Measurements from ENCODE around the gene OR51B2. TPM values are rescaled to one million over a fixed set of nuclear protein-coding genes. Genes with fewer than 3 reads are reported as not detected.

Gene OR51B2
- total and polyA plus RNA-seq, 3 experiments from 2014 or later, result not detected

DNA sequence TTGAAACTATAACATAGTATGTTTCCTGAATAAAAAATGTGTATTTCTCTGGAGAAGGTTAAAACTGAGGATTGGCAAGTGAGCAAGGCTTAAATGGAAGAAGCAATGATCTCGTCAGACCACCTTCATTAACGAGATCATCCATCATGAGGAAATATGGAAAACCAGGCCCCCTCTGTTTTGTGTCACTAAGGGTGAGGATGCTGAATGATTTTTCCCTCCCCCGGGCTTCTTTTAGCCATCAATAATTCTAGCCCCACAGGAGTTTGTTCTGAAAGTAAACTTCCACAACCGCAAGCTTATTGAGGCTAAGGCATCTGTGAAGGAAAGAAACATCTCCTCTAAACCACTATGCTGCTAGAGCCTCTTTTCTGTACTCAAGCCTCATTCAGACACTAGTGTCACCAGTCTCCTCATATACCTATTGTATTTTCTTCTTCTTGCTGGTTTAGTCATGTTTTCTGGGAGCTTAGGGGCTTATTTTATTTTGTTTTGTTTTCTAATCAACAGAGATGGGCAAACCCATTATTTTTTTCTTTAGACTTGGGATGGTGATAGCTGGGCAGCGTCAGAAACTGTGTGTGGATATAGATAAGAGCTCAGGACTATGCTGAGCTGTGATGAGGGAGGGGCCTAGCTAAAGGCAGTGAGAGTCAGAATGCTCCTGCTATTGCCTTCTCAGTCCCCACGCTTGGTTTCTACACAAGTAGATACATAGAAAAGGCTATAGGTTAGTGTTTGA, 48.6 kb downstream of the OR51B2 start:
- peak overlapping the region; percentile 64 for H3K27ac ChIP-seq (ENCODE audit: low read depth, low read length)
- POLR2A ChIA-PET, result no interaction called here
- no peak for DNase-seq
- Mint-ChIP-seq H3K4me1 (no peaks in the 10 kb centered on the region), H3K27me3 (peaks cover 0 to 3% of the 10 kb centered on the region in 2 donors), H3K36me3 (no peaks in the 10 kb centered on the region), H3K27ac (no peak overlapping the region), H3K9me3 (no peaks in the 10 kb centered on the region), H3K4me3 (no peak overlapping the region)
- no peaks in the 10 kb centered on the region for H3K4me1 ChIP-seq (ENCODE audit: insufficient read depth, low read length)
- H3K36me3 ChIP-seq (ENCODE audit: insufficient read depth, low read length), result no peaks in the 10 kb centered on the region
- no peak overlapping the region for H3K4me3 ChIP-seq (ENCODE audit: low read length)
- H3K9me3 ChIP-seq (ENCODE audit: low read length), result no peaks in the 10 kb centered on the region
- no peaks in the 10 kb centered on the region for H3K27me3 ChIP-seq (ENCODE audit: insufficient read depth, low read length, poor library complexity, severe bottlenecking)
- CTCF ChIA-PET, result interaction anchor here (1.2 kb wide), 1 partner anchor 14 kb away, joined by 3 read pairs; no protein-coding TSS in a partner anchor

DNA sequence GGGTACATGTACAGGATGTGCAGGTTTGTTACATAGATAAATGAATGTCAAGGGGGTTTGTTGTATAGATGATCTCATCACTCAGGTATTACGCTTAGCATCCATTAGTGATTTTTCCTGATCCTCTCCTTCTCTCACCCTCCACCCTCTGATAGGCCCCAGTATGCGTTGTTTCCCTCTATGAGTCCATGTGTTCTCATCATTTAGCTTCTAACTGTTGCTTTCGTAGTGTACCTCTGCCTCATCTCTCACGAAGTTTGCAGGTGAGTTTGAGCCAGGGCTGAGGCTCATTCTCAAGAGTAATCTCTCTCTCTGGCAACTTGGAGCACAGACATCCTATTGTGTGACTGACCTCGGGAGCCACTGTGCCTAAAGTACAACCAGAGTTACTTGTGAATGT, 49.7 kb downstream of the OR51B2 start:
- Histone ChIP-seq H3K27me3 (ENCODE audit: insufficient read depth, low read length, poor library complexity, severe bottlenecking) (no peaks in the 10 kb centered on the region), H3K9me3 (ENCODE audit: low read length) (no peaks in the 10 kb centered on the region), H3K4me1 (ENCODE audit: insufficient read depth, low read length) (no peaks in the 10 kb centered on the region), H3K4me3 (ENCODE audit: low read length) (no peak overlapping the region), H3K27ac (ENCODE audit: low read depth, low read length) (peak overlapping the region; percentile 64), H3K36me3 (ENCODE audit: insufficient read depth, low read length) (no peaks in the 10 kb centered on the region)
- CTCF ChIA-PET, result no interaction called here
- no peak overlapping the region for H3K4me3 Mint-ChIP-seq
- peaks cover 0 to 3% (median 0%) of the 10 kb centered on the region in 5 donors for H3K9me3 Mint-ChIP-seq
- H3K27ac Mint-ChIP-seq, result no peak overlapping the region
- DNase-seq, result no peak
- POLR2A ChIA-PET, result no interaction called here
- H3K4me1 Mint-ChIP-seq, result no peaks in the 10 kb centered on the region
- no peaks in the 10 kb centered on the region for H3K36me3 Mint-ChIP-seq
- peaks cover 0 to 3% of the 10 kb centered on the region in 2 donors for H3K27me3 Mint-ChIP-seq

Other genes starting within 250 kb of the OR51B2 start
- gene OR52A5, start 185.9 kb downstream of the OR51B2 start, total RNA-seq, result not detected
- not detected for gene OR52A5, start 185.9 kb downstream of the OR51B2 start, polyA plus RNA-seq
- not detected for gene OR52A1, start 169.5 kb downstream of the OR51B2 start, total RNA-seq
- not detected for gene OR52A1, start 169.5 kb downstream of the OR51B2 start, polyA plus RNA-seq
- gene OR51V1, start 123.6 kb downstream of the OR51B2 start, total RNA-seq, result not detected
- gene OR51V1, start 123.6 kb downstream of the OR51B2 start, polyA plus RNA-seq, result not detected
- gene HBB, start 97.2 kb downstream of the OR51B2 start, total RNA-seq, result not detected
- gene HBB, start 97.2 kb downstream of the OR51B2 start, polyA plus RNA-seq, result not detected
- gene HBD, start 89.8 kb downstream of the OR51B2 start, total RNA-seq, result not detected
- not detected for gene HBD, start 89.8 kb downstream of the OR51B2 start, polyA plus RNA-seq
- not detected for gene HBG1, start 74.4 kb downstream of the OR51B2 start, total RNA-seq
- gene HBG1, start 74.4 kb downstream of the OR51B2 start, polyA plus RNA-seq, result not detected
- gene HBG2, start 69.5 kb downstream of the OR51B2 start, total RNA-seq, result not detected
- not detected for gene HBG2, start 69.5 kb downstream of the OR51B2 start, polyA plus RNA-seq
- gene HBE1, start 54.4 kb downstream of the OR51B2 start, total RNA-seq, result not detected
- gene HBE1, start 54.4 kb downstream of the OR51B2 start, polyA plus RNA-seq, result not detected
- gene OR51B4, start 22.4 kb downstream of the OR51B2 start, total RNA-seq, result not detected
- not detected for gene OR51B4, start 22.4 kb downstream of the OR51B2 start, polyA plus RNA-seq
- not detected for gene OR51B5, start 19.2 kb upstream of the OR51B2 start, total RNA-seq
- not detected for gene OR51B5, start 19.2 kb upstream of the OR51B2 start, polyA plus RNA-seq
- gene OR51B6, start 27.2 kb upstream of the OR51B2 start, total RNA-seq, result not detected
- not detected for gene OR51B6, start 27.2 kb upstream of the OR51B2 start, polyA plus RNA-seq
- gene OR51M1, start 59.5 kb upstream of the OR51B2 start, total RNA-seq, result not detected
- gene OR51M1, start 59.5 kb upstream of the OR51B2 start, polyA plus RNA-seq, result not detected
- not detected for gene OR51Q1, start 97.8 kb upstream of the OR51B2 start, total RNA-seq
- not detected for gene OR51Q1, start 97.8 kb upstream of the OR51B2 start, polyA plus RNA-seq
- gene OR51I1, start 117.2 kb upstream of the OR51B2 start, total RNA-seq, result not detected
- not detected for gene OR51I1, start 117.2 kb upstream of the OR51B2 start, polyA plus RNA-seq
- not detected for gene OR51I2, start 125.0 kb upstream of the OR51B2 start, total RNA-seq
- not detected for gene OR51I2, start 125.0 kb upstream of the OR51B2 start, polyA plus RNA-seq
- gene OR52D1, start 164.4 kb upstream of the OR51B2 start, total RNA-seq, result not detected
- gene OR52D1, start 164.4 kb upstream of the OR51B2 start, polyA plus RNA-seq, result not detected
- not detected for gene UBQLN3, start 185.7 kb upstream of the OR51B2 start, total RNA-seq
- not detected for gene UBQLN3, start 185.7 kb upstream of the OR51B2 start, polyA plus RNA-seq
- not detected for gene UBQLNL, start 192.4 kb upstream of the OR51B2 start, total RNA-seq
- gene UBQLNL, start 192.4 kb upstream of the OR51B2 start, polyA plus RNA-seq, result not detected
- gene OR52H1, start 224.2 kb upstream of the OR51B2 start, total RNA-seq, result not detected
- gene OR52H1, start 224.2 kb upstream of the OR51B2 start, polyA plus RNA-seq, result not detected